ENCODE data around the gene CUTA.

The CUTA gene

GRCh38 chr6:33420491-33421343 is 2.8 kb upstream of the CUTA start:
- no peak for DNase-seq

GRCh38 chr6:33419580-33420490 is 1.9 kb upstream of the CUTA start, which contains the start of gene SYNGAP1:
Gene SYNGAP1, plus strand, starts transcription at chr6:33420065. Its CDS starts 200 bp downstream, at chr6:33420265.
- peak; percentile 53 for DNase-seq

- peak; percentile 79 for DNase-seq
Measured at GRCh38 chr6:33418690-33419291, 884 bp upstream of the CUTA start.

GRCh38 chr6:33417128-33417902 is 592 bp downstream of the CUTA start:
- no peak for DNase-seq

- no peak for DNase-seq
Measured at GRCh38 chr6:33416386-33417127, 1.4 kb downstream of the CUTA start.

- DNase-seq = no peak
Measured at GRCh38 chr6:33415831-33416230, 2.1 kb downstream of the CUTA start.

- DNase-seq = no peak
Measured at GRCh38 chr6:33414592-33415271, 3.2 kb downstream of the CUTA start.

- DNase-seq = no peak
Measured at GRCh38 chr6:33413241-33414120, 4.4 kb downstream of the CUTA start.

- DNase-seq = no peak
Measured at GRCh38 chr6:33412140-33413009, 5.5 kb downstream of the CUTA start.

- no peak for DNase-seq
Measured at GRCh38 chr6:33411632-33412005, 6.3 kb downstream of the CUTA start.

- peak; percentile 93 for DNase-seq
Measured at GRCh38 chr6:33410711-33411631, 6.9 kb downstream of the CUTA start, which contains the start of gene PHF1. Gene PHF1, plus strand, starts transcription at chr6:33411014. Its CDS starts 1,250 bp downstream, at chr6:33412264.

- peak; percentile 99 for DNase-seq
Measured at GRCh38 chr6:33410050-33410710, 7.7 kb downstream of the CUTA start.

- no peak for DNase-seq
Measured at GRCh38 chr6:33407132-33407718, 10.7 kb downstream of the CUTA start.

- DNase-seq = no peak
Measured at GRCh38 chr6:33406126-33406525, 11.8 kb downstream of the CUTA start.

- DNase-seq = no peak
Measured at GRCh38 chr6:33405386-33405940, 12.4 kb downstream of the CUTA start.

GRCh38 chr6:33404884-33405283 is 13.0 kb downstream of the CUTA start:
- DNase-seq = no peak

All from CD4-positive, alpha-beta T cell treated with Interferon gamma for 1 hour (primary cell).